ENCODE measurements around the gene SLITRK1. TPM values are rescaled to one million over a fixed set of nuclear protein-coding genes. Genes with fewer than 3 reads are reported as not detected.

Gene SLITRK1
- total RNA-seq, 1 donor from 2014 or later: not detected

DNA sequence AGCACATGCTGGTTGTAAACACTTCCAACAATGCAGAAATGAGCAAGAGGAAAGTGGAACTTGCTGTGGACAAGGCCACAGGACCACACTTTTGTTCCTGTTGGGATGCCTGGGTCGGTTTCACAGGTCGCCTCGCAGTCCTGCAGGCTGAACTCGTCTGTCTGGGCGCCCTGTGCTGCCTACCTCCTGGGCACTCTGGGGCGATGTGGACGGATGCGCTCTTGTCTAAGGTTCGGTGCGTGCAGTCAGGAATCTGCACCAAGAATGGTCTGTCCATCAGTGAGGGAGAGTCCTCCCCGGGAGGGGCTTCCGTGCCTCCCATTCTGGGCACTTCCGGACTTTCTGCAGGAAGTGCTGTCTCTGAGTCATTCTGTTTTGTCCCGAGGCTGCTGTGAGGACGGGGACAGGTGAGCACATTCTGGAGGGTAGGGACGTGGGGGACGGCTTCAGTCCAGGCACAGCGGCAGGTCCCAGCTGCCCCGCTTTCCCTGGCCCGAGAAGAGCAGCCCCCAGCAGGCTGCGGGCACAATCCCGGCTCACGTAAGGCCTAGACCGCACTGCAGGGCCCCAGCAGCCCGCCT lies 24.1 kb upstream of the SLITRK1 start:
- H3K4me3 ChIP-seq (ENCODE audit: low read depth, low read length): no peak overlapping the region
- DNase-seq (ENCODE audit: low read depth): no peak
- no peaks in the 10 kb centered on the region for H3K27me3 ChIP-seq (ENCODE audit: control insufficient read depth, insufficient read depth, low read length)
- TF ChIP-seq, protein P1, sequence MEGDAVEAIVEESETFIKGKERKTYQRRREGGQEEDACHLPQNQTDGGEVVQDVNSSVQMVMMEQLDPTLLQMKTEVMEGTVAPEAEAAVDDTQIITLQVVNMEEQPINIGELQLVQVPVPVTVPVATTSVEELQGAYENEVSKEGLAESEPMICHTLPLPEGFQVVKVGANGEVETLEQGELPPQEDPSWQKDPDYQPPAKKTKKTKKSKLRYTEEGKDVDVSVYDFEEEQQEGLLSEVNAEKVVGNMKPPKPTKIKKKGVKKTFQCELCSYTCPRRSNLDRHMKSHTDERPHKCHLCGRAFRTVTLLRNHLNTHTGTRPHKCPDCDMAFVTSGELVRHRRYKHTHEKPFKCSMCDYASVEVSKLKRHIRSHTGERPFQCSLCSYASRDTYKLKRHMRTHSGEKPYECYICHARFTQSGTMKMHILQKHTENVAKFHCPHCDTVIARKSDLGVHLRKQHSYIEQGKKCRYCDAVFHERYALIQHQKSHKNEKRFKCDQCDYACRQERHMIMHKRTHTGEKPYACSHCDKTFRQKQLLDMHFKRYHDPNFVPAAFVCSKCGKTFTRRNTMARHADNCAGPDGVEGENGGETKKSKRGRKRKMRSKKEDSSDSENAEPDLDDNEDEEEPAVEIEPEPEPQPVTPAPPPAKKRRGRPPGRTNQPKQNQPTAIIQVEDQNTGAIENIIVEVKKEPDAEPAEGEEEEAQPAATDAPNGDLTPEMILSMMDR (IDR thresholded peaks at IDR 0.05; ENCODE audit: insufficient read depth, low read length, poor library complexity, severe bottlenecking): no peak
- H3K36me3 ChIP-seq (ENCODE audit: control insufficient read depth, insufficient read depth, low read length): no peaks in the 10 kb centered on the region

DNA sequence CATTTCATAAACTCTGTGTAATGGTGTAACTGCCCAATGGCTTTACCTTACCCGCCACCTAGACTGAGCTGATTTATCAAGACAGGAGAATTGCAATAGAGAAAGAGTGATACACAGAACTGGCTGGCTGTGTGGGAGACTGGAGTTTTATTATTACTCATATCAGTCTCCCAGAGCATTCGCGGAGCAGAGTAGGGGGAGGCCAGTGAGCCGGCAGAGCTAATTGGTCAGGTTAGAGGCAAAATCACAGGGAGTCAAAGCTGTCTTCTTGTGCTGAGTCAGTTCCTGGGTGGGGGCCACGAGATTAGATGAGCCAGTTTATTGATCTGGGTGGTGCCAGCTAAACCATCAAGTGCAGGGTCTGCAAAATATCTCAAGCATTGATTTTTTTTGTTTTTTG lies 23.4 kb upstream of the SLITRK1 start:
- no peak overlapping the region for H3K4me3 ChIP-seq (ENCODE audit: low read depth, low read length)
- no peaks in the 10 kb centered on the region for H3K36me3 ChIP-seq (ENCODE audit: control insufficient read depth, insufficient read depth, low read length)
- TF ChIP-seq, protein P1 (IDR thresholded peaks at IDR 0.05; ENCODE audit: insufficient read depth, low read length, poor library complexity, severe bottlenecking): no peak
- no peak for DNase-seq (ENCODE audit: low read depth)
- H3K27me3 ChIP-seq (ENCODE audit: control insufficient read depth, insufficient read depth, low read length): no peaks in the 10 kb centered on the region

DNA sequence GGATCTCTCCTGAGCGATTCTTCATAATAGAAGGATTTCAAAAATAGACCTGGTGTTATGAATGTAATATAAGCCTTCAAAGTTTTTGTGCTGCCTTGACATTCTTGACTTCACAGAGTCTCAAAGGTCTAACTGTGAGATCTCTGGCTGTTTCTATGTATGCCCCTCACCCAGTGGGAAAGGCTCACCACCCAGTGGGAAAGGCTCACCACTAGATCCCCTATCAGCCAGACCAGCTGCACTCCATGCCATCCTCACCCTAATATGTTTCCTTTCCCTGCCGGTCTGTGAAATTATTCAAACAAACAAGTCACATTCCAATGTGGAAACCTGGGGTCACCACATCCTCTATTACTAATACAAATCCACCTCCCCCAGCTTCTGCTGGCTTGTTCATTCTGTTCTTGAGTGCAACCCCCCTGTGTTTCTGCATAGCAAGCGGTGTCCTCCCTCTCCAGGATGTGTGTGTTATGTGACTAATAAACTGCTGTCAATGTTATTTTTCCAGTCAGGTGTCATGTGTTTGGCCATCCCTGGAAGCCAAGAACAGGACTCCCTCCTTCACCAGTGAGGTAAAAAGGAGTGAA lies 13.8 kb upstream of the SLITRK1 start:
- H3K4me3 ChIP-seq (ENCODE audit: low read depth, low read length): no peak overlapping the region
- no peaks in the 10 kb centered on the region for H3K27me3 ChIP-seq (ENCODE audit: control insufficient read depth, insufficient read depth, low read length)
- peak; percentile 10 for DNase-seq (ENCODE audit: low read depth)
- TF ChIP-seq, protein P1 (IDR thresholded peaks at IDR 0.05; ENCODE audit: insufficient read depth, low read length, poor library complexity, severe bottlenecking): no peak
- H3K36me3 ChIP-seq (ENCODE audit: control insufficient read depth, insufficient read depth, low read length): no peaks in the 10 kb centered on the region

DNA sequence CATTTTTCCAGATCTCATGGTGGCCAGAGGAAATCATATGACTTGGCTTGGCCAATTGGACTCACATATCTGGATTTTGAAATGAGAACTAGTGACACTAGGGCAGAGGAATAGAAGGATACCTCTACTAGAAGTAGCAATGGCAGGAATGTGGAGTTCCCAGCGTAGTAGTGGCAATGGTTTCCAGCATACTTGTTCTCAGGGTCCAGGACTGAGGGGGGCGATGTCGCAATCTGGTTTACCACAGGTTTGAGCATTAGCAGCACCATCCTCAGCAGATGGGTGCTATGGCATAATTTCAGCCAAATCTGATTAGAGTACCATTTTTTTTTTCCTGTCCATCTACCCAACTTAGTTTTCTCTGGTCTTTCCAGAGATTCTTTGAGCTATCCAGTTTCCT lies 8.1 kb upstream of the SLITRK1 start:
- Histone ChIP-seq H3K27me3 (ENCODE audit: control insufficient read depth, insufficient read depth, low read length) (no peaks in the 10 kb centered on the region), H3K4me3 (ENCODE audit: low read depth, low read length) (no peak overlapping the region), H3K36me3 (ENCODE audit: control insufficient read depth, insufficient read depth, low read length) (no peaks in the 10 kb centered on the region)
- TF ChIP-seq, protein P1 (IDR thresholded peaks at IDR 0.05; ENCODE audit: insufficient read depth, low read length, poor library complexity, severe bottlenecking): no peak
- no peak for DNase-seq (ENCODE audit: low read depth)

DNA sequence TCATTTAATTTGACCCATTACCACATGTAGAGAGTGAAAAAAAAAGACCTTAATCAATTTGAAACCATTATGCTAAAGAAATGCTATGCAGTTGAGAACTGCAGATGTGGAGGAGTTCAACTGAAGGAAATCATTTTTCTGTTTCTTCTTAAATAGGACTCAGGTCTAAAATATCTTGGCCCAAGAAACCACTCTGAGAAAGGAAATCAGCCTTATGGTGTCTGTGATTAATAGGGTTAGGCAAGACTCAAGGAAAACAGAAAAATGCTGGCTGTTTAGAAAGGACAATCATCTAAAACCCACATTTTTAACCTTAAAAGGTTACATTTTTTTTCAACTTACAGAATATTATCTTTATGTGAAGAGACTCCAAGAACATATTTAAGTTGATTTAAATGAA lies 1.9 kb upstream of the SLITRK1 start:
- TF ChIP-seq, protein P1 (IDR thresholded peaks at IDR 0.05; ENCODE audit: insufficient read depth, low read length, poor library complexity, severe bottlenecking): no peak
- Histone ChIP-seq H3K36me3 (ENCODE audit: control insufficient read depth, insufficient read depth, low read length) (no peaks in the 10 kb centered on the region), H3K27me3 (ENCODE audit: control insufficient read depth, insufficient read depth, low read length) (peaks cover 35% of the 10 kb centered on the region), H3K4me3 (ENCODE audit: low read depth, low read length) (no peak overlapping the region)
- no peak for DNase-seq (ENCODE audit: low read depth)

DNA sequence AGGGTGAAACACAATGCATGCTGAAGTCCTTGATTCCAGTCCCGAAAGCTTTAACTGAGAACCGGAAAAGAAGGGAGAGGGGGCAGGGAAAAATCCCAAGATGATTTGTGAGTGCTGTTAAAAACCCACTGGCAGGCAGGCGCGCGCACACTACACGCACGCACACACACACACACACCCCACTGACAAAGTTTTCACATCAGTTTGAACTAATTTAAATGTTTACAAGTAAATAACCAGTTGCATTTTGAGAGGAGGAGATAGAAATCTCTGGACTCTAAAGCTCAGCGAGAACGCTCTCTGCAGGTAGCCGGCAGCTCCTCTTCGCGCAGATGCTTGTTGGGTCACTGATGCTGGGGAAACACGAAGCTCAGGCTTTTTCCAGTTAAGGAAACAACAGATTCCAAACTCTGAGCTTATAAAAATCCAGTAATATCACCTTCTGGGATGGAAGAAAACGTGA lies 818 bp upstream of the SLITRK1 start:
- H3K4me3 ChIP-seq (ENCODE audit: low read depth, low read length): no peak overlapping the region
- peaks cover 40% of the 10 kb centered on the region for H3K27me3 ChIP-seq (ENCODE audit: control insufficient read depth, insufficient read depth, low read length)
- no peaks in the 10 kb centered on the region for H3K36me3 ChIP-seq (ENCODE audit: control insufficient read depth, insufficient read depth, low read length)
- TF ChIP-seq, protein P1 (IDR thresholded peaks at IDR 0.05; ENCODE audit: insufficient read depth, low read length, poor library complexity, severe bottlenecking): no peak
- no peak for DNase-seq (ENCODE audit: low read depth)
